DND-41 (cell line): Measurements from ENCODE around the gene FRMPD1.

Experiments
- ATAC-seq: fragments of 200-7000 bp; cut with Tn5 transposase; 3 replicates; pipeline ENCODE4 v1.9.1; 2021; ENCODE audit warnings: low read depth; ENCODE audit not compliant: insufficient read depth
- DNase-seq: peaks from one replicate; pipeline ENCODE4 v3.0.0-alpha.2; 2020
- H2AFZ ChIP-seq: 2 replicates; pipeline ENCODE4 v1.6.0; 2012; ENCODE audit warnings: low read depth, low read length
- H3K27ac ChIP-seq: 2 replicates; pipeline ENCODE4 v1.5.1; 2012; ENCODE audit warnings: low read length, inconsistent platforms
- H3K27me3 ChIP-seq: fragments of 200-600 bp; sonication (generic); 2 replicates; pipeline ENCODE4 v1.6.0; 2012; ENCODE audit warnings: low read length, mild to moderate bottlenecking, inconsistent platforms; ENCODE audit not compliant: insufficient read depth, poor library complexity
- H3K36me3 ChIP-seq: 2 replicates; pipeline ENCODE4 v1.5.1; 2012; ENCODE audit warnings: low read length, inconsistent platforms; ENCODE audit not compliant: insufficient read depth
- H3K4me1 ChIP-seq: 2 replicates; pipeline ENCODE4 v1.5.1; 2012; ENCODE audit warnings: mild to moderate bottlenecking, low read length; ENCODE audit not compliant: insufficient read depth
- H3K4me2 ChIP-seq: 2 replicates; pipeline ENCODE4 v1.6.0; 2012; ENCODE audit warnings: mild to moderate bottlenecking, moderate library complexity, low read length, inconsistent platforms; ENCODE audit not compliant: insufficient read depth
- H3K4me3 ChIP-seq, 2 experiments: fragments of 200-600 bp in 1 of 2; shearing (Covaris generic) in 1 of 2; 2 replicates each; pipeline ENCODE4 v1.5.1; 2012 to 2016; ENCODE audit warnings: inconsistent platforms in 2 of 2, low read length in 2 of 2, mild to moderate bottlenecking in 2 of 2, low read depth in 1 of 2, moderate library complexity in 1 of 2
- H3K79me2 ChIP-seq: 2 replicates; pipeline ENCODE4 v1.6.0; 2012; ENCODE audit warnings: low read length, inconsistent platforms; ENCODE audit not compliant: insufficient read depth
- H3K9ac ChIP-seq: 2 replicates; pipeline ENCODE4 v1.6.0; 2012; ENCODE audit warnings: low read depth, mild to moderate bottlenecking, inconsistent platforms, low read length, moderate library complexity
- H3K9me3 ChIP-seq: 2 replicates; pipeline ENCODE4 v1.5.1; 2012; ENCODE audit warnings: low read length, moderate library complexity, mild to moderate bottlenecking, inconsistent platforms; ENCODE audit not compliant: insufficient read depth, severe bottlenecking
- H4K20me1 ChIP-seq: 2 replicates; pipeline ENCODE4 v1.6.0; 2012; ENCODE audit warnings: low read length; ENCODE audit not compliant: insufficient read depth
- EZH2 ChIP-seq: IDR thresholded peaks from 3 replicates; pipeline ENCODE4 v1.6.1; 2012; ENCODE audit warnings: borderline replicate concordance, low read depth, mild to moderate bottlenecking, moderate library complexity, low read length, inconsistent platforms; ENCODE audit not compliant: severe bottlenecking
- TF ChIP-seq, protein P1 (sequence below): IDR thresholded peaks from 2 replicates; pipeline ENCODE4 v1.5.1; 2012; ENCODE audit warnings: borderline replicate concordance, low read length, moderate library complexity, mild to moderate bottlenecking; ENCODE audit not compliant: poor library complexity, severe bottlenecking; ENCODE audit errors: extremely low read depth

Gene FRMPD1

DNA sequence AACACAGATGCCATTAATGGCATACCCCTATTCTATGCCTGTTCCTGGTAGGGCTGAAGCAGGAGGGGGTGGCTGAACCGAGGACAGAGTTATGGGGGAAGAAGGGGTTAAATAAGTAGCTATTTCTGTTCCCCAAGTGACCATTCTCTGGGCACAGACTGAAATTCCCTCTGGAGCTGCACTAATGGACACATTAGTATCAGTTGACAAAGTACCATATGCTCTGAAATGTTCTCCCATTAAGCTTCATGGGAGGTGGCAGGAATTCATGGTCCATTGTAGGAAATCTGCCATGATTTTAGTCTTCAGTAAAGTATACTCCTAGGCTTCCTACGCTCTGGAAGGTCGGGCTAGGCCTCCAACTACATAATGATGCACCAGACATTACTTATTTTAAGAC, 10.5 kb upstream of the FRMPD1 start:
- Histone ChIP-seq H3K4me1 (no peaks in the 10 kb centered on the region), H3K36me3 (no peaks in the 10 kb centered on the region), H3K4me2 (no peak overlapping the region), H4K20me1 (no peaks in the 10 kb centered on the region), H3K79me2 (no peaks in the 10 kb centered on the region), H2AFZ (no peak overlapping the region), H3K9me3 (no peaks in the 10 kb centered on the region), H3K4me3 (no peak overlapping the region), H3K9ac (no peak overlapping the region), H3K27ac (no peak overlapping the region), H3K27me3 (peaks cover 11% of the 10 kb centered on the region)
- ATAC-seq (no peak), DNase-seq (no peak)
- TF ChIP-seq, protein P1, sequence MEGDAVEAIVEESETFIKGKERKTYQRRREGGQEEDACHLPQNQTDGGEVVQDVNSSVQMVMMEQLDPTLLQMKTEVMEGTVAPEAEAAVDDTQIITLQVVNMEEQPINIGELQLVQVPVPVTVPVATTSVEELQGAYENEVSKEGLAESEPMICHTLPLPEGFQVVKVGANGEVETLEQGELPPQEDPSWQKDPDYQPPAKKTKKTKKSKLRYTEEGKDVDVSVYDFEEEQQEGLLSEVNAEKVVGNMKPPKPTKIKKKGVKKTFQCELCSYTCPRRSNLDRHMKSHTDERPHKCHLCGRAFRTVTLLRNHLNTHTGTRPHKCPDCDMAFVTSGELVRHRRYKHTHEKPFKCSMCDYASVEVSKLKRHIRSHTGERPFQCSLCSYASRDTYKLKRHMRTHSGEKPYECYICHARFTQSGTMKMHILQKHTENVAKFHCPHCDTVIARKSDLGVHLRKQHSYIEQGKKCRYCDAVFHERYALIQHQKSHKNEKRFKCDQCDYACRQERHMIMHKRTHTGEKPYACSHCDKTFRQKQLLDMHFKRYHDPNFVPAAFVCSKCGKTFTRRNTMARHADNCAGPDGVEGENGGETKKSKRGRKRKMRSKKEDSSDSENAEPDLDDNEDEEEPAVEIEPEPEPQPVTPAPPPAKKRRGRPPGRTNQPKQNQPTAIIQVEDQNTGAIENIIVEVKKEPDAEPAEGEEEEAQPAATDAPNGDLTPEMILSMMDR: no peak
- no peak for TF ChIP-seq EZH2

DNA sequence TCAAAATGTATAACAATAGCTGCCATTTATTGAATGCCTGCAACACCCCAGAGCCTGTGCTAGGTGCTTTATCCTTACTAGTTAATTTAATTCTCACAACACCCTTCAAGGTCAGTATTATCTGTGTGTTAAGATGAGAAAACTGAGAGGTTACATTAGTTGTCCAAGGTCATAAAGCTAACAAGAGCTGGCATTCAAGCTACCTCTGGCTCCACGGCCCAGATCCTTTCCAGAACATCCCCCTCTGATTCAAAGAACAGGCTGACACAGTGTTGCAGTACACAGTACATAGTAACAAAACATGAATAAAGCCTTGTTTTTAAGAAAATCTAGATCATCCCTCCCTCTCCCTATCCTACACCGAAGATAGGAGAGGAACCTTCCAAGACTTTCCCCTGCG, 9.4 kb upstream of the FRMPD1 start:
- Histone ChIP-seq H3K27me3 (peaks cover 11% of the 10 kb centered on the region), H2AFZ (no peak overlapping the region), H3K9ac (no peak overlapping the region), H3K79me2 (no peaks in the 10 kb centered on the region), H3K27ac (no peak overlapping the region), H4K20me1 (no peaks in the 10 kb centered on the region), H3K36me3 (no peaks in the 10 kb centered on the region), H3K4me3 (no peak overlapping the region), H3K9me3 (no peaks in the 10 kb centered on the region), H3K4me1 (no peaks in the 10 kb centered on the region), H3K4me2 (no peak overlapping the region)
- no peak for DNase-seq
- no peak for ATAC-seq
- no peak for TF ChIP-seq EZH2
- TF ChIP-seq, protein P1: no peak

DNA sequence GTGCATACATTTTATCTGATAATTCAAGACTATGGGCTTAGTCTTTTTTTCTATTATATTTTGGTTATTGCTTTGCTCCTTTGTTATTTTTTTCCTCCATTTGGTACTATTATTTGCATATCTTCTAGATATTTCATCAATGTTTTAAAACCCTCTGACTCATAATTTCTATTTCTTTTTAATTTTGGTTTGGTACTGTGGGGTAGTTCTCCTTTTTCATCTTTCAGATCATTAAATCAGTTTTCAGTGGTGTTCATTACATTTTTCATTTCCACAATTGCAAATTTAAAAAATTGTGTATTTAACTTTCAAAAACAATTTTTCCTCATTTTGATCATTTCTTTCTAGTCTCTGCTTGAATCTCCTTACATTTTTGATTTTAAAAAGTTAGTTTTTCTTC, 7.5 kb upstream of the FRMPD1 start:
- TF ChIP-seq, protein P1: no peak
- TF ChIP-seq EZH2: no peak
- Histone ChIP-seq H3K27ac (no peak overlapping the region), H3K4me1 (no peaks in the 10 kb centered on the region), H2AFZ (no peak overlapping the region), H3K4me2 (no peak overlapping the region), H3K79me2 (no peaks in the 10 kb centered on the region), H3K27me3 (peaks cover 11% of the 10 kb centered on the region), H4K20me1 (no peaks in the 10 kb centered on the region), H3K9me3 (no peaks in the 10 kb centered on the region), H3K9ac (no peak overlapping the region), H3K36me3 (no peaks in the 10 kb centered on the region), H3K4me3 (no peak overlapping the region)
- DNase-seq (no peak), ATAC-seq (no peak)
